ENCODE data around the gene FOXC1.

DNA sequence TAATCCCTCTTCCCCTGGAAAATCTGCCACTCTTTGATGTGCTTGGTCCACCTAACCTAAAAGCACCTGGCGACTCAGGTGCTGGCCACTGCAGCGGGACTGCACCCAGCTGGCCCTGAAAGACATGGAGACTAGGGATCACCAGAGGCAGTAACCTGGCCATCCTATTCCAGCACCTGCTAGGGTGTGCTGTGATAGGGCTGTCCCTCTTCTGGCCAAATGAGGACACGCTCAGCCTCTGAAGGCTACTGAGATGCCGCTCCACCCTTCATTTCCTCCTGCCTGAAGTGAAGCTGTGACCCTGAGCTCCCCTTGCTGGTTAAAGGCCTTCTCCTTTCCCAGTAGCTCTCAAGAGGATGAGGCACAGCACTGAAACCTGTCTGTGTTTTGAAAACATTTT is 24.4 kb downstream of the FOXC1 start:
- TF ChIP-seq POLR2AphosphoS5 (IDR thresholded peaks at IDR 0.05; ENCODE audit: low read depth, low read length) (no peak), TAF1 (IDR thresholded peaks at IDR 0.05; ENCODE audit: low read depth, low read length) (no peak), POLR2A (IDR thresholded peaks at IDR 0.05; ENCODE audit: low read depth, low read length) (no peak), POU2F2 (IDR thresholded peaks at IDR 0.05; ENCODE audit: low read depth, low read length) (no peak), PAX5 (IDR thresholded peaks at IDR 0.05; ENCODE audit: insufficient read depth, low read length, severe bottlenecking) (no peak), SPI1 (IDR thresholded peaks at IDR 0.05; ENCODE audit: low read depth, low read length) (no peak)

Measured in GM12891 (cell line).